GDM1 (cell line): Measurements from ENCODE around the gene ADM5.
"Not testable (repeated sequence)": the region's sequence is repeated elsewhere in the genome, so short reads cannot be mapped to it uniquely, and the experiment has no call there.

ENCODE experiments used
- DNase-seq: peaks from one replicate; lab custom pipeline; 2025; lab: John Stamatoyannopoulos, UW

Gene ADM5

GRCh38 chr19:49701271-49701786 is 11.9 kb downstream of the ADM5 start:
- no peak for DNase-seq

- DNase-seq = no peak
Measured at GRCh38 chr19:49704888-49705642, 15.7 kb downstream of the ADM5 start.

- no peak for DNase-seq
Measured at GRCh38 chr19:49705919-49706318, 16.5 kb downstream of the ADM5 start.

- DNase-seq = no peak
Measured at GRCh38 chr19:49710372-49710951, 21.1 kb downstream of the ADM5 start.

- DNase-seq = no peak
Measured at GRCh38 chr19:49712397-49712859, 23.0 kb downstream of the ADM5 start.

GRCh38 chr19:49713236-49713845 is 23.9 kb downstream of the ADM5 start:
- DNase-seq = no peak

- no peak for DNase-seq
Measured at GRCh38 chr19:49716154-49716553, 26.8 kb downstream of the ADM5 start.

- no peak for DNase-seq
Measured at GRCh38 chr19:49718511-49718910, 29.1 kb downstream of the ADM5 start.

- DNase-seq = no peak
Measured at GRCh38 chr19:49718991-49719390, 29.6 kb downstream of the ADM5 start.

- not testable (repeated sequence) for DNase-seq
Measured at GRCh38 chr19:49719420-49719819, 30.0 kb downstream of the ADM5 start.

- DNase-seq = no peak
Measured at GRCh38 chr19:49727217-49728030, 38.0 kb downstream of the ADM5 start.

- no peak for DNase-seq
Measured at GRCh38 chr19:49730166-49730565, 40.8 kb downstream of the ADM5 start.

GRCh38 chr19:49738268-49738667 is 48.9 kb downstream of the ADM5 start:
- no peak for DNase-seq

GRCh38 chr19:49739098-49739497 is 49.7 kb downstream of the ADM5 start:
- DNase-seq = no peak

- DNase-seq = no peak
Measured at GRCh38 chr19:49739933-49740332, 50.5 kb downstream of the ADM5 start.
